ENCODE data around the gene APOA4. TPM values are rescaled to one million over a fixed set of nuclear protein-coding genes. Genes with fewer than 3 reads are reported as not detected.

Gene APOA4
- total and polyA plus RNA-seq, 9 of the 15 experiments (the other 6 are each of a cell fraction or from before 2014, with no cell fraction given), result 0.07 TPM; not detected in 8

- TF ChIP-seq, protein P1, sequence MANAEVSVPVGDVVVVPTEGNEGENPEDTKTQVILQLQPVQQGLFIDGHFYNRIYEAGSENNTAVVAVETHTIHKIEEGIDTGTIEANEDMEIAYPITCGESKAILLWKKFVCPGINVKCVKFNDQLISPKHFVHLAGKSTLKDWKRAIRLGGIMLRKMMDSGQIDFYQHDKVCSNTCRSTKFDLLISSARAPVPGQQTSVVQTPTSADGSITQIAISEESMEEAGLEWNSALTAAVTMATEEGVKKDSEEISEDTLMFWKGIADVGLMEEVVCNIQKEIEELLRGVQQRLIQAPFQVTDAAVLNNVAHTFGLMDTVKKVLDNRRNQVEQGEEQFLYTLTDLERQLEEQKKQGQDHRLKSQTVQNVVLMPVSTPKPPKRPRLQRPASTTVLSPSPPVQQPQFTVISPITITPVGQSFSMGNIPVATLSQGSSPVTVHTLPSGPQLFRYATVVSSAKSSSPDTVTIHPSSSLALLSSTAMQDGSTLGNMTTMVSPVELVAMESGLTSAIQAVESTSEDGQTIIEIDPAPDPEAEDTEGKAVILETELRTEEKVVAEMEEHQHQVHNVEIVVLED (CRISPR knock-in tag; IDR thresholded peaks at IDR 0.05), result peak; percentile 52
- TF ChIP-seq LEF1 (IDR thresholded peaks at IDR 0.05) (no peak; the same call in 1 of the 2 replicates), SIN3A (IDR thresholded peaks at IDR 0.05; ENCODE audit: borderline replicate concordance in 2 of 2, control insufficient read depth in 1 of 2, low read depth in 2 of 2, low read length in 2 of 2) (peak; percentile 31 to 49; a peak in 1 of 4 replicates), NCOR1 (IDR thresholded peaks at IDR 0.05) (peak; percentile 48), RBBP5 (IDR thresholded peaks at IDR 0.05; ENCODE audit: borderline replicate concordance, insufficient read depth, low read length, poor library complexity, severe bottlenecking) (peak; percentile 99), ZFPM2 (CRISPR knock-in tag; IDR thresholded peaks at IDR 0.05) (no peak), ZNF408 (CRISPR knock-in tag; IDR thresholded peaks at IDR 0.05; ENCODE audit: low read depth) (no peak), PCBP1 (IDR thresholded peaks at IDR 0.05; ENCODE audit: low read depth, low read length, poor library complexity, severe bottlenecking) (peak; percentile 54), ZNF143 (CRISPR knock-in tag; IDR thresholded peaks at IDR 0.05) (no peak), ZNF384 (IDR thresholded peaks at IDR 0.05; ENCODE audit: low read depth, low read length) (no peak), NR1H2 (CRISPR knock-in tag; IDR thresholded peaks at IDR 0.05) (peak; percentile 48; the same call in 1 of the 2 replicates), ZNF696 (CRISPR knock-in tag; conservative IDR thresholded peaks at IDR 0.05) (no peak), ZFX (CRISPR knock-in tag; IDR thresholded peaks at IDR 0.05) (peak; percentile 82), TCF3 (CRISPR knock-in tag; IDR thresholded peaks at IDR 0.05) (peak; percentile 22; the same call in 1 of the 2 replicates), PTBP1 (IDR thresholded peaks at IDR 0.05; ENCODE audit: low read depth, low read length) (no peak), ZNF778 (CRISPR knock-in tag; IDR thresholded peaks at IDR 0.05) (no peak), ZNF699 (CRISPR knock-in tag; IDR thresholded peaks at IDR 0.05; ENCODE audit: insufficient replicate concordance) (no peak), KAT2B (IDR thresholded peaks at IDR 0.05; ENCODE audit: low read depth, low read length) (no peak), TAF1 (IDR thresholded peaks at IDR 0.05; ENCODE audit: control insufficient read depth, extremely low read depth, insufficient read depth, low read length, severe bottlenecking) (peak; percentile 82), ZNF561 (CRISPR knock-in tag; conservative IDR thresholded peaks at IDR 0.05) (no peak)
- TF ChIP-seq, protein P2, sequence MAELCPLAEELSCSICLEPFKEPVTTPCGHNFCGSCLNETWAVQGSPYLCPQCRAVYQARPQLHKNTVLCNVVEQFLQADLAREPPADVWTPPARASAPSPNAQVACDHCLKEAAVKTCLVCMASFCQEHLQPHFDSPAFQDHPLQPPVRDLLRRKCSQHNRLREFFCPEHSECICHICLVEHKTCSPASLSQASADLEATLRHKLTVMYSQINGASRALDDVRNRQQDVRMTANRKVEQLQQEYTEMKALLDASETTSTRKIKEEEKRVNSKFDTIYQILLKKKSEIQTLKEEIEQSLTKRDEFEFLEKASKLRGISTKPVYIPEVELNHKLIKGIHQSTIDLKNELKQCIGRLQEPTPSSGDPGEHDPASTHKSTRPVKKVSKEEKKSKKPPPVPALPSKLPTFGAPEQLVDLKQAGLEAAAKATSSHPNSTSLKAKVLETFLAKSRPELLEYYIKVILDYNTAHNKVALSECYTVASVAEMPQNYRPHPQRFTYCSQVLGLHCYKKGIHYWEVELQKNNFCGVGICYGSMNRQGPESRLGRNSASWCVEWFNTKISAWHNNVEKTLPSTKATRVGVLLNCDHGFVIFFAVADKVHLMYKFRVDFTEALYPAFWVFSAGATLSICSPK (IDR thresholded peaks at IDR 0.05; ENCODE audit: borderline replicate concordance), result no peak
- TF ChIP-seq, protein P3, sequence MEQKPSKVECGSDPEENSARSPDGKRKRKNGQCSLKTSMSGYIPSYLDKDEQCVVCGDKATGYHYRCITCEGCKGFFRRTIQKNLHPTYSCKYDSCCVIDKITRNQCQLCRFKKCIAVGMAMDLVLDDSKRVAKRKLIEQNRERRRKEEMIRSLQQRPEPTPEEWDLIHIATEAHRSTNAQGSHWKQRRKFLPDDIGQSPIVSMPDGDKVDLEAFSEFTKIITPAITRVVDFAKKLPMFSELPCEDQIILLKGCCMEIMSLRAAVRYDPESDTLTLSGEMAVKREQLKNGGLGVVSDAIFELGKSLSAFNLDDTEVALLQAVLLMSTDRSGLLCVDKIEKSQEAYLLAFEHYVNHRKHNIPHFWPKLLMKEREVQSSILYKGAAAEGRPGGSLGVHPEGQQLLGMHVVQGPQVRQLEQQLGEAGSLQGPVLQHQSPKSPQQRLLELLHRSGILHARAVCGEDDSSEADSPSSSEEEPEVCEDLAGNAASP (IDR thresholded peaks at IDR 0.05), result no peak
These were observed 50.5 kb downstream of the APOA4 start, which contains the start of gene BUD13 (continued) for GRCh38 chr11:116772443-116773202.
